Cardiac muscle cell (in vitro differentiated cells and primary cell): ENCODE measurements around the gene IGF2R. TPM values are rescaled to one million over a fixed set of nuclear protein-coding genes. Genes with fewer than 3 reads are reported as not detected.

Experiments
- DNase-seq, 2 donors: peaks; one replicate each; pipeline versions ENCODE4 v3.0.0 to v3.0.0-alpha.2; 2010 to 2017; ENCODE audit warnings: low read depth in 1 of 2, low spot score in 1 of 2
- H3K27ac ChIP-seq: fragments of 200-600 bp; sonication (generic); 2 replicates; pipeline ENCODE4 v1.5.1; 2016
- H3K27me3 ChIP-seq: fragments of 200-600 bp; sonication (generic); 2 replicates; pipeline ENCODE4 v1.6.0; 2016; ENCODE audit warnings: control low read depth
- H3K36me3 ChIP-seq: fragments of 200-600 bp; sonication (generic); 2 replicates; pipeline ENCODE4 v1.5.1; 2016; ENCODE audit warnings: control low read depth
- H3K4me1 ChIP-seq: fragments of 200-600 bp; sonication (generic); 2 replicates; pipeline ENCODE4 v1.8.1; 2017; ENCODE audit warnings: low read depth, mild to moderate bottlenecking, mixed run types
- H3K4me3 ChIP-seq: fragments of 200-600 bp; sonication (generic); 2 replicates; pipeline ENCODE4 v1.5.1; 2016; ENCODE audit warnings: mild to moderate bottlenecking
- H3K9me3 ChIP-seq: fragments of 200-600 bp; sonication (generic); 2 replicates; pipeline ENCODE4 v1.5.1; 2017; ENCODE audit warnings: low read depth, mild to moderate bottlenecking, control low read depth
- CTCF ChIP-seq: IDR thresholded peaks from 2 replicates; pipeline ENCODE4 v1.5.1; 2012; ENCODE audit warnings: low read depth, mild to moderate bottlenecking, low read length
- polyA plus RNA-seq: library from polyadenylated mRNA; unstranded; fragments of >200 nt; fragmentation: Nextera tagmentation; extraction: Ambion mirVana; gene quantifications from 2 replicates; pipeline ENCODE4 v1.2.1, GENCODE V29; 2016
- total RNA-seq: library from RNA; depleted of rRNA; stranded (reverse); fragments of >200 nt; gene quantifications from 2 replicates; pipeline ENCODE4 v1.2.3, GENCODE V29; 2016

The IGF2R gene
- total and polyA plus RNA-seq, 2 experiments from 2014 or later = 25.8 to 45.4 TPM

GRCh38 chr6:159996087-159996622, 27.3 kb downstream of the IGF2R start:
- Histone ChIP-seq H3K27ac (no peak overlapping the region), H3K9me3 (no peaks in the 10 kb centered on the region), H3K4me1 (no peaks in the 10 kb centered on the region), H3K27me3 (no peaks in the 10 kb centered on the region), H3K36me3 (no peaks in the 10 kb centered on the region), H3K4me3 (no peak overlapping the region)
- DNase-seq = no peak
- TF ChIP-seq CTCF = no peak

- TF ChIP-seq CTCF = no peak
- no peaks in the 10 kb centered on the region for H3K27me3 ChIP-seq
- no peak overlapping the region for H3K27ac ChIP-seq
- no peaks in the 10 kb centered on the region for H3K36me3 ChIP-seq
- DNase-seq = no peak
- H3K9me3 ChIP-seq = no peaks in the 10 kb centered on the region
- no peak overlapping the region for H3K4me3 ChIP-seq
- no peaks in the 10 kb centered on the region for H3K4me1 ChIP-seq
These were observed 28.0 kb downstream of the IGF2R start for GRCh38 chr6:159996626-159997497.

- Histone ChIP-seq H3K36me3 (no peaks in the 10 kb centered on the region), H3K4me3 (no peak overlapping the region), H3K27ac (no peak overlapping the region), H3K4me1 (no peaks in the 10 kb centered on the region), H3K9me3 (no peaks in the 10 kb centered on the region), H3K27me3 (no peaks in the 10 kb centered on the region)
- no peak for DNase-seq
- no peak for TF ChIP-seq CTCF
These were observed 28.7 kb downstream of the IGF2R start for GRCh38 chr6:159997498-159998101.

- Histone ChIP-seq H3K9me3 (no peaks in the 10 kb centered on the region), H3K36me3 (no peaks in the 10 kb centered on the region), H3K27me3 (no peaks in the 10 kb centered on the region), H3K4me3 (no peak overlapping the region), H3K27ac (no peak overlapping the region), H3K4me1 (no peaks in the 10 kb centered on the region)
- DNase-seq = no peak
- TF ChIP-seq CTCF = no peak
These were observed 29.7 kb downstream of the IGF2R start for GRCh38 chr6:159998538-159998937.

GRCh38 chr6:159999240-159999671, 30.4 kb downstream of the IGF2R start:
- Histone ChIP-seq H3K36me3 (no peaks in the 10 kb centered on the region), H3K4me3 (no peak overlapping the region), H3K4me1 (no peaks in the 10 kb centered on the region), H3K9me3 (no peaks in the 10 kb centered on the region), H3K27ac (no peak overlapping the region), H3K27me3 (no peaks in the 10 kb centered on the region)
- no peak for DNase-seq
- no peak for TF ChIP-seq CTCF
